K562 (cell line): ENCODE results near the gene DOCK7. TPM values are rescaled to one million over a fixed set of nuclear protein-coding genes. Genes with fewer than 3 reads are reported as not detected.

ENCODE experiments used
- ATAC-seq: fragments of 200-7000 bp; cut with Tn5 transposase; 3 replicates; pipeline ENCODE4 v1.9.1; 2020; ENCODE audit warnings: moderate library complexity
- BruUV-seq: library from RNA; stranded (reverse); fragments of 400-500 nt; replicated peaks from 2 replicates; lab custom pipeline; 2021; lab: Mats Ljungman, UMichigan
- CTCF ChIA-PET: fragments of 300-600 bp; formaldehyde crosslinking; extraction: SDS; loops from one replicate; lab custom pipeline; 2021; ENCODE audit warnings: low intra/inter-chr PET ratio; lab: Yijun Ruan, JAX
- POLR2A ChIA-PET: fragments of 300-600, 350-650 bp; sonication (Branson Sonifier 250); formaldehyde crosslinking; extraction: SDS; loops from one replicate; lab custom pipeline; 2021; ENCODE audit warnings: antibody characterized with exemption, inconsistent platforms; lab: Yijun Ruan, JAX
- DNase-seq, 4 experiments: peaks; one replicate each; pipeline versions ENCODE4 v3.0.0 to v3.0.0-alpha.2; 2011 to 2018; ENCODE audit warnings: low spot score in 3 of 4, mixed read lengths in 3 of 4; ENCODE audit errors: extremely low read depth in 1 of 4
- FAIRE-seq: peaks from 2 replicates; lab custom pipeline; 2011; peaks lifted over from hg19 to GRCh38; lab: Jason Lieb, UNC
- H2AFZ ChIP-seq: 2 replicates; pipeline ENCODE4 v1.6.0; 2011; ENCODE audit warnings: low read depth, low read length, control low read depth, inconsistent platforms
- H3K27ac ChIP-seq: fragments of 200-600 bp; 3 replicates; pipeline ENCODE4 v1.8.0; 2011; ENCODE audit warnings: low read depth, mild to moderate bottlenecking, control low read depth, inconsistent platforms, low read length, moderate library complexity, mixed read lengths; ENCODE audit errors: extremely low read depth
- H3K27me3 ChIP-seq, 2 experiments: fragments of 300-600 bp in 1 of 2; 2 replicates in 1 of 2; 3 replicates in 1 of 2; pipeline versions ENCODE4 v1.6.0 to v1.8.0; 2011; ENCODE audit warnings: inconsistent platforms in 2 of 2, low read length in 2 of 2, mild to moderate bottlenecking in 1 of 2, mixed read lengths in 1 of 2, moderate library complexity in 1 of 2; ENCODE audit not compliant: control insufficient read depth in 2 of 2, insufficient read depth in 2 of 2
- H3K36me3 ChIP-seq: fragments of 300-600 bp; 3 replicates; pipeline ENCODE4 v1.8.0; 2011; ENCODE audit warnings: mild to moderate bottlenecking, low read length, inconsistent platforms; ENCODE audit not compliant: control insufficient read depth, insufficient read depth
- H3K4me1 ChIP-seq, 2 experiments: fragments of 200-600 bp in 1 of 2; replicated peaks in 1 of 2; 2 replicates in 1 of 2; 3 replicates in 1 of 2; pipeline versions ENCODE4 v1.5.1 to v1.8.0; 2011; ENCODE audit warnings: inconsistent platforms in 2 of 2, low read length in 2 of 2, mild to moderate bottlenecking in 1 of 2, mixed read lengths in 1 of 2, moderate library complexity in 1 of 2; ENCODE audit not compliant: control insufficient read depth in 2 of 2, insufficient read depth in 2 of 2
- H3K4me2 ChIP-seq: 2 replicates; pipeline ENCODE4 v1.6.1; 2011; ENCODE audit warnings: low read length, control low read depth, inconsistent platforms, mixed read lengths; ENCODE audit not compliant: insufficient read depth
- H3K4me3 ChIP-seq: fragments of 200-600 bp; sonication (generic), shearing (Covaris generic); 2 replicates; pipeline ENCODE4 v1.5.1; 2016; ENCODE audit warnings: control low read depth, inconsistent platforms
- H3K79me2 ChIP-seq: fragments of 200-600 bp; 3 replicates; pipeline ENCODE4 v1.8.0; 2011; ENCODE audit warnings: low read length, inconsistent platforms; ENCODE audit not compliant: control insufficient read depth, insufficient read depth
- H3K9ac ChIP-seq, 2 experiments: 2 replicates each; pipeline versions ENCODE4 v1.6.0 to v1.6.1; 2011; ENCODE audit warnings: low read depth in 2 of 2, low read length in 2 of 2, control low read depth in 1 of 2, inconsistent platforms in 1 of 2, mild to moderate bottlenecking in 1 of 2, mixed read lengths in 1 of 2; ENCODE audit not compliant: insufficient read depth in 1 of 2
- H3K9me1 ChIP-seq: one replicate; pipeline ENCODE4 v1.6.0; 2011; ENCODE audit warnings: inconsistent platforms, mild to moderate bottlenecking, low read length, moderate library complexity; ENCODE audit not compliant: control insufficient read depth, insufficient read depth
- H3K9me3 ChIP-seq: replicated peaks from 2 replicates; pipeline ENCODE4 v1.5.1; 2011; ENCODE audit warnings: low read depth, low read length, inconsistent platforms; ENCODE audit not compliant: control insufficient read depth, insufficient read depth
- H4K20me1 ChIP-seq: replicated peaks from 2 replicates; pipeline ENCODE4 v1.6.1; 2011; ENCODE audit warnings: low read length, inconsistent platforms, mixed read lengths; ENCODE audit not compliant: control insufficient read depth, insufficient read depth
- ERF ChIP-seq: fragments of 450-650 bp; formaldehyde crosslinking; IDR thresholded peaks from 2 replicates; pipeline ENCODE4 v1.4.0; 2020; ENCODE audit warnings: mild to moderate bottlenecking, mixed read lengths
- ETS2 ChIP-seq: IDR thresholded peaks from 2 replicates; pipeline ENCODE4 v1.6.1; 2016; ENCODE audit warnings: borderline replicate concordance, missing genetic modification characterization, mild to moderate bottlenecking, moderate library complexity, missing compliant biosample characterization; ENCODE audit not compliant: poor library complexity, severe bottlenecking
- GABPB2 ChIP-seq: fragments of 250-450 bp; sonication (Bioruptor Pico); conservative IDR thresholded peaks from 2 replicates; pipeline ENCODE4 v1.5.1; 2021; ENCODE audit warnings: mild to moderate bottlenecking
- HEY1 ChIP-seq: fragments of 250-450 bp; sonication (Bioruptor Pico); IDR thresholded peaks from 2 replicates; pipeline ENCODE4 v1.5.0; 2020; ENCODE audit warnings: mild to moderate bottlenecking, moderate library complexity, borderline replicate concordance
- KLF10 ChIP-seq: fragments of 250-450 bp; sonication (Bioruptor Pico); IDR thresholded peaks from 2 replicates; pipeline ENCODE4 v1.6.1; 2021; ENCODE audit warnings: matching md5 sums
- MTA1 ChIP-seq: fragments of 450-650 bp; IDR thresholded peaks from 2 replicates; pipeline ENCODE4 v1.6.1; 2017; ENCODE audit warnings: borderline replicate concordance
- SRF ChIP-seq, 2 experiments: fragments of 250-450, 450-650 bp in 1 of 2; sonication (Bioruptor Pico) in 1 of 2; sonication (generic) in 1 of 2; formaldehyde crosslinking; IDR thresholded peaks; 2 replicates each; pipeline versions ENCODE4 v1.5.0 to v1.5.1; 2020 to 2022; ENCODE audit warnings: mild to moderate bottlenecking in 1 of 2, missing genetic modification reagents in 1 of 2
- SRSF9 ChIP-seq: fragments of 200-400 bp; formaldehyde crosslinking; IDR thresholded peaks from 2 replicates; pipeline ENCODE4 v1.6.1; 2017; ENCODE audit warnings: low read depth, low read length, borderline replicate concordance
- TCF7L2 ChIP-seq: fragments of 150-350 bp; IDR thresholded peaks from 2 replicates; pipeline ENCODE4 v1.6.1; 2016; ENCODE audit warnings: low read depth, mild to moderate bottlenecking, low read length, moderate library complexity
- XRCC4 ChIP-seq: IDR thresholded peaks from one replicate; pipeline ENCODE4 v1.6.1; 2011; ENCODE audit not compliant: insufficient read depth, insufficient read length; ENCODE audit errors: extremely low read depth
- ZKSCAN1 ChIP-seq: fragments of 150-350 bp; IDR thresholded peaks from 2 replicates; pipeline ENCODE4 v1.6.1; 2016; ENCODE audit warnings: low read depth, low read length
- WGBS: fragments of 100-300 bp; shearing (Covaris generic); methylation state at CpG from one replicate; pipeline ENCODE4 v1.1.6; 2016; ENCODE audit warnings: low coverage, mixed read lengths; ENCODE audit not compliant: insufficient coverage; ENCODE audit errors: missing lambda C conversion rate; 5-methylcytosine and 5-hydroxymethylcytosine counted together
- in situ Hi-C: fragments of 300-500 bp; cut with MboI; formaldehyde crosslinking; loops from 4 replicates; pipeline ENCODE4 v1.15.0; 2018; ENCODE audit warnings: inconsistent platforms, mixed read lengths
- intact Hi-C: fragments of 100-400 bp; cut with micrococcal nuclease; formaldehyde crosslinking; loops from 2 replicates; pipeline ENCODE4 v1.14.2; 2022
- polyA plus RNA-seq, 8 experiments: library from polyadenylated mRNA; depleted of rRNA in 4 of 8; stranded (reverse) in 5 of 8; unstranded in 3 of 8; fragments of >200 nt; fragmentation: Nextera tagmentation in 2 of 8; fragmentation: Illumina TruSeq in 1 of 8; extraction: Ambion mirVana in 2 of 8; extraction: Trizol in 1 of 8; gene quantifications; 2 replicates each; pipeline versions ENCODE4 v1.2.1 to v1.2.3, GENCODE V29; 2011 to 2014; ENCODE audit warnings: inconsistent platforms in 1 of 8, missing spikeins in 1 of 8
- total RNA-seq, 7 experiments: library from RNA; depleted of rRNA in 6 of 7; stranded (reverse); fragments of >200 nt in 6 of 7; fragmentation: Illumina TruSeq in 2 of 7; extraction: Trizol in 2 of 7; gene quantifications; 2 replicates each; pipeline versions ENCODE4 v1.2.1 to v1.2.3, GENCODE V29; 2011 to 2021; ENCODE audit warnings: low replicate concordance in 1 of 7
- TF ChIP-seq, protein P1 (sequence below): sonication (generic); formaldehyde crosslinking; IDR thresholded peaks from 2 replicates; pipeline ENCODE4 v1.8.0; 2022; ENCODE audit warnings: mild to moderate bottlenecking, missing genetic modification reagents

DOCK7 gene
- total and polyA plus RNA-seq, 9 of the 15 experiments (the other 6 are each of a cell fraction or from before 2014, with no cell fraction given) = 4.9 to 35.1 (median 12.6) TPM

DNA sequence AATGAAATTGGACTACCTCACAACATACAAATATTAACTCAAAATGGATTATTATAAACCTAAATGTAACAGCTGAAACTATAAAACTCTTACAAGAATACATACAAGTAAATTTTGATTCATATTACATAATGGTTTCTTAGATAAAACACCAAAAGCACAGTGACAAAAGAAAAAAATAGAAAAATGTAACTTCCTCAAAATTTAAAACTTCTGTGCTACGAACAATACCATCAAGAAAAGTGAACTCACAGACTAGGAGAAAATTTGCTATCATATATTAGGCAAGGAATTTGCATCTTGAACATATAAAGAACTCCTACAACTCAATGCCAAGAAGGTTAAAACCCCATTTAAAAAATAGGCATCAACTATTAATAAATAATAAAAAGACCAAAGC, 59.7 kb downstream of the DOCK7 start:
- in situ Hi-C loops (no loop called here), intact Hi-C loops (no loop called here)
- no peak overlapping the region for H2AFZ ChIP-seq
- no peak overlapping the region for H3K4me3 ChIP-seq
- no peaks in the 10 kb centered on the region for H3K79me2 ChIP-seq
- H4K20me1 ChIP-seq = no peaks in the 10 kb centered on the region
- no peaks in the 10 kb centered on the region; the same call in none of the 2 replicates for H3K9me3 ChIP-seq
- H3K4me2 ChIP-seq = no peak overlapping the region
- H3K27me3 ChIP-seq = no peaks in the 10 kb centered on the region
- H3K4me1 ChIP-seq = no peaks in the 10 kb centered on the region
- WGBS = 64% methylated on average over 1 of the region's 1 CpG
- BruUV-seq = no TSS peak
- FAIRE-seq = no peak
- ChIA-PET CTCF (no interaction called here), POLR2A (interaction anchor here (0.6 kb wide), 1 partner anchor 11 kb away, joined by 3 read pairs; no protein-coding TSS in a partner anchor)
- TF ChIP-seq SRF (CRISPR knock-in tag; IDR thresholded peaks at IDR 0.05) (no peak), SRSF9 (no peak), HEY1 (CRISPR knock-in tag) (no peak), ERF (CRISPR knock-in tag) (no peak), MTA1 (no peak), GABPB2 (CRISPR knock-in tag) (no peak), XRCC4 (no peak), ZKSCAN1 (no peak), ETS2 (tag) (no peak), KLF10 (CRISPR knock-in tag) (no peak), TCF7L2 (no peak)
- TF ChIP-seq, protein P1, sequence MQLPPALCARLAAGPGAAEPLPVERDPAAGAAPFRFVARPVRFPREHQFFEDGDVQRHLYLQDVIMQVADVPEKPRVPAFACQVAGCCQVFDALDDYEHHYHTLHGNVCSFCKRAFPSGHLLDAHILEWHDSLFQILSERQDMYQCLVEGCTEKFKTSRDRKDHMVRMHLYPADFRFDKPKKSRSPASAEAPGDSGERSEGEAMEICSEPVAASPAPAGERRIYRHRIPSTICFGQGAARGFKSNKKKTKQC (CRISPR knock-in tag) = no peak
- no peak overlapping the region for H3K9ac ChIP-seq
- peaks cover 9% of the 10 kb centered on the region; the same call in 2 of the 3 replicates for H3K36me3 ChIP-seq
- H3K27ac ChIP-seq = no peak overlapping the region
- no peaks in the 10 kb centered on the region for H3K9me1 ChIP-seq
- DNase-seq = no peak
- no peak for ATAC-seq
